Fibroblast of lung (primary cell): ENCODE results near the gene SYCP1.

Source experiments
- CTCF ChIP-seq, 2 donors: IDR thresholded peaks in 1 of 2; conservative IDR thresholded peaks in 1 of 2; 1 replicate in 1 of 2; 2 replicates in 1 of 2; pipeline ENCODE4 v1.5.1; 2011 to 2012; ENCODE audit warnings: low read length in 2 of 2, control low read depth in 1 of 2, inconsistent platforms in 1 of 2, low read depth in 1 of 2, mild to moderate bottlenecking in 1 of 2
- EZH2 ChIP-seq: IDR thresholded peaks from 2 replicates; pipeline ENCODE4 v1.5.1; 2012; ENCODE audit warnings: low read length, control low read depth, mild to moderate bottlenecking; ENCODE audit errors: missing control alignments

GRCh38 chr1:115021145-115021544 lies 166.5 kb downstream of the SYCP1 start:
- TF ChIP-seq CTCF (conservative IDR thresholded peaks at IDR 0.05 in 1 of 2, IDR thresholded peaks at IDR 0.05 in 1 of 2; ENCODE audit: low read depth in 1 of 2, low read length in 2 of 2) (no peak), EZH2 (no peak)
